Muscle layer of duodenum (tissue), 2 donors: Measurements from ENCODE around the gene WASL.
"Not testable (repeated sequence)": the region's sequence is repeated elsewhere in the genome, so short reads cannot be mapped to it uniquely, and the experiment has no call there.

ENCODE experiments used
- H3K27ac ChIP-seq: one replicate; pipeline ENCODE4 v1.7.0; 2013; ENCODE audit warnings: mild to moderate bottlenecking, low read length
- H3K27me3 ChIP-seq: one replicate; pipeline ENCODE4 v1.7.0; 2013; ENCODE audit warnings: low read depth, mild to moderate bottlenecking, control low read depth, low read length
- H3K36me3 ChIP-seq, 2 donors: one replicate each; pipeline ENCODE4 v1.7.0; 2013; ENCODE audit warnings: low read length in 2 of 2, control low read depth in 1 of 2, mild to moderate bottlenecking in 1 of 2; ENCODE audit not compliant: insufficient read depth in 2 of 2, control insufficient read depth in 1 of 2
- H3K4me1 ChIP-seq, 2 donors: one replicate each; pipeline ENCODE4 v1.7.0; 2013; ENCODE audit warnings: low read length in 2 of 2, mild to moderate bottlenecking in 2 of 2, control low read depth in 1 of 2, moderate library complexity in 1 of 2; ENCODE audit not compliant: insufficient read depth in 2 of 2, control insufficient read depth in 1 of 2
- H3K4me3 ChIP-seq, 2 donors: one replicate each; pipeline ENCODE4 v1.7.0; 2013; ENCODE audit warnings: low read length in 2 of 2, low read depth in 1 of 2, mild to moderate bottlenecking in 1 of 2
- H3K9me3 ChIP-seq, 2 donors: one replicate each; pipeline ENCODE4 v1.7.0; 2013; ENCODE audit warnings: low read length in 2 of 2, control low read depth in 1 of 2, mild to moderate bottlenecking in 1 of 2; ENCODE audit not compliant: control insufficient read depth in 1 of 2
- donor health status: healthy.

WASL gene

GRCh38 chr7:123639631-123640030, 109.2 kb downstream of the WASL start:
- H3K27me3 ChIP-seq: no peaks in the 10 kb centered on the region
- peaks cover 3 to 8% of the 10 kb centered on the region in 2 donors for H3K4me1 ChIP-seq
- H3K9me3 ChIP-seq: no peaks in the 10 kb centered on the region
- no peak overlapping the region for H3K27ac ChIP-seq
- no peak overlapping the region for H3K4me3 ChIP-seq
- H3K36me3 ChIP-seq: no peaks in the 10 kb centered on the region

GRCh38 chr7:123637878-123638277, 110.9 kb downstream of the WASL start:
- Histone ChIP-seq H3K9me3 (no peaks in the 10 kb centered on the region), H3K27ac (no peak overlapping the region), H3K27me3 (no peaks in the 10 kb centered on the region), H3K36me3 (no peaks in the 10 kb centered on the region), H3K4me3 (no peak overlapping the region), H3K4me1 (no peaks in the 10 kb centered on the region)

GRCh38 chr7:123637203-123637602, 111.6 kb downstream of the WASL start:
- Histone ChIP-seq H3K9me3 (no peaks in the 10 kb centered on the region), H3K36me3 (no peaks in the 10 kb centered on the region), H3K27me3 (no peaks in the 10 kb centered on the region), H3K4me3 (no peak overlapping the region), H3K4me1 (no peaks in the 10 kb centered on the region), H3K27ac (no peak overlapping the region)

GRCh38 chr7:123635551-123636359, 113.0 kb downstream of the WASL start:
- Histone ChIP-seq H3K4me3 (no peak overlapping the region), H3K36me3 (no peaks in the 10 kb centered on the region), H3K9me3 (no peaks in the 10 kb centered on the region), H3K27me3 (no peaks in the 10 kb centered on the region), H3K4me1 (no peaks in the 10 kb centered on the region), H3K27ac (no peak overlapping the region)

- not testable (repeated sequence) for H3K27ac ChIP-seq, H3K27me3 ChIP-seq, H3K4me3 ChIP-seq, H3K4me1 ChIP-seq, H3K9me3 ChIP-seq, H3K36me3 ChIP-seq
These were observed 114.7 kb downstream of the WASL start for GRCh38 chr7:123634011-123634573.

GRCh38 chr7:123633553-123633952, 115.2 kb downstream of the WASL start:
- Histone ChIP-seq H3K4me1 (no peaks in the 10 kb centered on the region), H3K27me3 (no peaks in the 10 kb centered on the region), H3K9me3 (no peaks in the 10 kb centered on the region), H3K36me3 (no peaks in the 10 kb centered on the region), H3K4me3 (no peak overlapping the region), H3K27ac (no peak overlapping the region)

GRCh38 chr7:123632808-123633207, 116.0 kb downstream of the WASL start:
- no peak overlapping the region for H3K27ac ChIP-seq
- H3K36me3 ChIP-seq: no peaks in the 10 kb centered on the region
- H3K4me1 ChIP-seq: no peaks in the 10 kb centered on the region
- no peaks in the 10 kb centered on the region for H3K27me3 ChIP-seq
- H3K9me3 ChIP-seq: no peaks in the 10 kb centered on the region
- no peak overlapping the region for H3K4me3 ChIP-seq
